SK-N-SH (cell line): ENCODE measurements around the gene TTC19. TPM values are rescaled to one million over a fixed set of nuclear protein-coding genes. Genes with fewer than 3 reads are reported as not detected.

ENCODE experiments used
- CTCF ChIA-PET: fragments of 300-600, 350-600 bp; formaldehyde crosslinking; extraction: SDS; loops from one replicate; lab custom pipeline; 2021; lab: Yijun Ruan, JAX
- POLR2A ChIA-PET: fragments of 350-600 bp; sonication (Branson Sonifier 250); formaldehyde crosslinking; extraction: SDS; loops from one replicate; lab custom pipeline; 2020; ENCODE audit warnings: antibody characterized with exemption, inconsistent platforms; lab: Yijun Ruan, JAX
- DNase-seq: peaks from one replicate; pipeline ENCODE4 v3.0.0; 2012
- H2AFZ ChIP-seq: fragments of 200-600 bp; sonication (generic); 2 replicates; pipeline ENCODE4 v1.8.1; 2016; ENCODE audit warnings: antibody characterized with exemption, mild to moderate bottlenecking, low read depth
- H3F3A ChIP-seq: fragments of 200-600 bp; sonication (generic); replicated peaks from 2 replicates; pipeline ENCODE3; 2016; ENCODE audit warnings: antibody characterized with exemption, mild to moderate bottlenecking; ENCODE audit not compliant: insufficient read depth
- H3K27ac ChIP-seq, 2 experiments: fragments of 200-500 bp in 1 of 2; fragments of 200-600 bp in 1 of 2; sonication (Bioruptor generic) in 1 of 2; sonication (generic), shearing (Covaris generic) in 1 of 2; 2 replicates each; pipeline versions ENCODE4 v1.5.1 to v1.6.1; 2014 to 2016; ENCODE audit warnings: low read depth in 2 of 2, inconsistent platforms in 1 of 2, low read length in 1 of 2, mild to moderate bottlenecking in 1 of 2, mixed read lengths in 1 of 2
- H3K27me3 ChIP-seq: fragments of 200-600 bp; sonication (generic), shearing (Covaris generic); 2 replicates; pipeline ENCODE4 v1.6.1; 2016; ENCODE audit warnings: mixed run types; ENCODE audit not compliant: insufficient read depth
- H3K36me3 ChIP-seq, 2 experiments: fragments of 200-500 bp in 1 of 2; fragments of 200-600 bp in 1 of 2; sonication (Bioruptor generic) in 1 of 2; sonication (generic) in 1 of 2; replicated peaks in 1 of 2; 2 replicates each; pipeline versions ENCODE3 to v1.5.1; 2014 to 2016; ENCODE audit warnings: low read length in 1 of 2, mild to moderate bottlenecking in 1 of 2; ENCODE audit not compliant: insufficient read depth in 2 of 2, control insufficient read depth in 1 of 2
- H3K4me1 ChIP-seq, 2 experiments: fragments of 200-500 bp in 1 of 2; fragments of 200-600 bp in 1 of 2; sonication (Bioruptor generic) in 1 of 2; sonication (generic), shearing (Covaris generic) in 1 of 2; 2 replicates each; pipeline versions ENCODE4 v1.5.1 to v1.6.1; 2014 to 2016; ENCODE audit warnings: low read depth in 1 of 2, low read length in 1 of 2, mixed run types in 1 of 2; ENCODE audit not compliant: insufficient read depth in 2 of 2, control insufficient read depth in 1 of 2
- H3K4me2 ChIP-seq: fragments of 200-600 bp; sonication (generic), shearing (Covaris generic); 2 replicates; pipeline ENCODE4 v1.6.1; 2017; ENCODE audit warnings: mixed run types
- H3K4me3 ChIP-seq, 2 experiments: fragments of 200-500 bp in 1 of 2; fragments of 200-600 bp in 1 of 2; sonication (Bioruptor generic) in 1 of 2; sonication (generic), shearing (Covaris generic) in 1 of 2; 2 replicates each; pipeline versions ENCODE4 v1.5.1 to v1.8.1; 2014 to 2016; ENCODE audit warnings: low read depth in 2 of 2, inconsistent platforms in 1 of 2, low read length in 1 of 2, mild to moderate bottlenecking in 1 of 2, mixed read lengths in 1 of 2, moderate library complexity in 1 of 2
- H3K79me2 ChIP-seq: fragments of 200-600 bp; sonication (generic); 2 replicates; pipeline ENCODE4 v1.8.1; 2017; ENCODE audit warnings: mild to moderate bottlenecking; ENCODE audit not compliant: insufficient read depth
- H3K9ac ChIP-seq: fragments of 200-600 bp; sonication (generic); 2 replicates; pipeline ENCODE4 v1.6.1; 2017; ENCODE audit warnings: mixed run types
- H3K9me2 ChIP-seq: fragments of 200-600 bp; sonication (generic); 2 replicates; pipeline ENCODE4 v1.6.1; 2017; ENCODE audit warnings: mixed run types
- H3K9me3 ChIP-seq: fragments of 200-600 bp; sonication (generic); 2 replicates; pipeline ENCODE4 v1.6.1; 2017; ENCODE audit warnings: mixed run types, mild to moderate bottlenecking, moderate library complexity
- H4K20me1 ChIP-seq: fragments of 200-600 bp; sonication (generic); 2 replicates; pipeline ENCODE4 v1.6.1; 2017; ENCODE audit warnings: mild to moderate bottlenecking, mixed run types; ENCODE audit not compliant: insufficient read depth
- CHD2 ChIP-seq: fragments of 150-350 bp; IDR thresholded peaks from 2 replicates; pipeline ENCODE4 v1.6.1; 2018; ENCODE audit warnings: low read length; ENCODE audit not compliant: partially characterized antibody
- ELF1 ChIP-seq: IDR thresholded peaks from 2 replicates; pipeline ENCODE4 v1.4.0; 2012
- FOSL2 ChIP-seq: IDR thresholded peaks from 2 replicates; pipeline ENCODE4 v1.4.0; 2012; ENCODE audit warnings: low read depth, mild to moderate bottlenecking, moderate library complexity, borderline replicate concordance
- MEF2A ChIP-seq: IDR thresholded peaks from 2 replicates; pipeline ENCODE4 v1.4.0; 2012; ENCODE audit warnings: low read depth, borderline replicate concordance
- MXI1 ChIP-seq: IDR thresholded peaks from 2 replicates; pipeline ENCODE4 v1.6.1; 2012; ENCODE audit warnings: mild to moderate bottlenecking, low read depth, low read length, improper control_type of control experiment
- NFIC ChIP-seq: IDR thresholded peaks from 2 replicates; pipeline ENCODE4 v1.4.0; 2012; ENCODE audit warnings: borderline replicate concordance
- RXRA ChIP-seq: IDR thresholded peaks from 2 replicates; pipeline ENCODE4 v1.4.0; 2012; ENCODE audit warnings: low read depth, mild to moderate bottlenecking, borderline replicate concordance
- SMC3 ChIP-seq: IDR thresholded peaks from 2 replicates; pipeline ENCODE4 v1.6.1; 2012; ENCODE audit warnings: low read depth, low read length, improper control_type of control experiment
- TCF12 ChIP-seq: IDR thresholded peaks from 2 replicates; pipeline ENCODE4 v1.4.0; 2012
- WGBS: methylation state at CpG from one replicate; pipeline ENCODE4 v1.1.6; 2017; ENCODE audit warnings: low lambda C conversion rate; 5-methylcytosine and 5-hydroxymethylcytosine counted together
- polyA plus RNA-seq, 3 experiments: library from polyadenylated mRNA; depleted of rRNA; stranded (reverse); fragments of >200 nt; gene quantifications; 2 replicates each; pipeline ENCODE4 v1.2.3, GENCODE V29; 2012
- TF ChIP-seq, protein P1 (sequence below): fragments of 150-350 bp; IDR thresholded peaks from 2 replicates; pipeline ENCODE4 v1.6.1; 2016; ENCODE audit warnings: mild to moderate bottlenecking, low read depth, low read length
- TF ChIP-seq, protein P2 (sequence below): IDR thresholded peaks from 2 replicates; pipeline ENCODE4 v1.6.1; 2012; ENCODE audit warnings: mild to moderate bottlenecking, low read depth, low read length, moderate library complexity
- TF ChIP-seq, protein P3 (sequence below): IDR thresholded peaks from 2 replicates; pipeline ENCODE4; 2012
- TF ChIP-seq, protein P4 (sequence below): fragments of 200-600 bp; sonication (generic); IDR thresholded peaks from 2 replicates; pipeline ENCODE4 v1.6.1; 2017; ENCODE audit warnings: antibody characterized with exemption, mild to moderate bottlenecking, moderate library complexity

The TTC19 gene
- polyA plus RNA-seq, 1 of the 3 experiments (the other 2 are of a cell fraction) = 6.6 TPM

DNA sequence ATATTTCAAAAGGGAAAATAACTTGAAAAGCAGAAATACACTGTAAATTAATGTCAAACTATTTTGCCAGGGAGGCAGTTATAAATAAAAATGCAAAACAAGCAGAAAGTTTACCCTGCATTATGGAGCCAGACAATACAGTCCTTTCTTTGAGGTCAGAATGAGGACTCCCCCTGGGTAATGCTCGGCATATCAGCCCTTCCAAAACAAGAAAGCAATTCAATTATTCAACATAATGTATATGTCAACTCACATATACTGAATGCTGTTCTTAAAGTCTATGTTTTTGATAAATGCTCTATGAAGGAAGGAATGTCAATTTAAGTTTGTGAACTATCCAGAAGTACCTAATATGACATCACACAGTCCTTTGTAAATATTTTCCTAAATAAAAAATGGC is 72.4 kb downstream of the TTC19 start:
- no peaks in the 10 kb centered on the region for H3K4me1 ChIP-seq
- ChIA-PET POLR2A (no interaction called here), CTCF (no interaction called here)
- WGBS = 94% methylated on average over 1 of the region's 1 CpG
- TF ChIP-seq, protein P1, sequence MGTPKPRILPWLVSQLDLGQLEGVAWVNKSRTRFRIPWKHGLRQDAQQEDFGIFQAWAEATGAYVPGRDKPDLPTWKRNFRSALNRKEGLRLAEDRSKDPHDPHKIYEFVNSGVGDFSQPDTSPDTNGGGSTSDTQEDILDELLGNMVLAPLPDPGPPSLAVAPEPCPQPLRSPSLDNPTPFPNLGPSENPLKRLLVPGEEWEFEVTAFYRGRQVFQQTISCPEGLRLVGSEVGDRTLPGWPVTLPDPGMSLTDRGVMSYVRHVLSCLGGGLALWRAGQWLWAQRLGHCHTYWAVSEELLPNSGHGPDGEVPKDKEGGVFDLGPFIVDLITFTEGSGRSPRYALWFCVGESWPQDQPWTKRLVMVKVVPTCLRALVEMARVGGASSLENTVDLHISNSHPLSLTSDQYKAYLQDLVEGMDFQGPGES = no peak
- TF ChIP-seq FOSL2 (no peak), NFIC (no peak), SMC3 (no peak), RXRA (no peak), TCF12 (no peak), MXI1 (no peak), CHD2 (no peak), MEF2A (no peak), ELF1 (no peak)
- TF ChIP-seq, protein P2, sequence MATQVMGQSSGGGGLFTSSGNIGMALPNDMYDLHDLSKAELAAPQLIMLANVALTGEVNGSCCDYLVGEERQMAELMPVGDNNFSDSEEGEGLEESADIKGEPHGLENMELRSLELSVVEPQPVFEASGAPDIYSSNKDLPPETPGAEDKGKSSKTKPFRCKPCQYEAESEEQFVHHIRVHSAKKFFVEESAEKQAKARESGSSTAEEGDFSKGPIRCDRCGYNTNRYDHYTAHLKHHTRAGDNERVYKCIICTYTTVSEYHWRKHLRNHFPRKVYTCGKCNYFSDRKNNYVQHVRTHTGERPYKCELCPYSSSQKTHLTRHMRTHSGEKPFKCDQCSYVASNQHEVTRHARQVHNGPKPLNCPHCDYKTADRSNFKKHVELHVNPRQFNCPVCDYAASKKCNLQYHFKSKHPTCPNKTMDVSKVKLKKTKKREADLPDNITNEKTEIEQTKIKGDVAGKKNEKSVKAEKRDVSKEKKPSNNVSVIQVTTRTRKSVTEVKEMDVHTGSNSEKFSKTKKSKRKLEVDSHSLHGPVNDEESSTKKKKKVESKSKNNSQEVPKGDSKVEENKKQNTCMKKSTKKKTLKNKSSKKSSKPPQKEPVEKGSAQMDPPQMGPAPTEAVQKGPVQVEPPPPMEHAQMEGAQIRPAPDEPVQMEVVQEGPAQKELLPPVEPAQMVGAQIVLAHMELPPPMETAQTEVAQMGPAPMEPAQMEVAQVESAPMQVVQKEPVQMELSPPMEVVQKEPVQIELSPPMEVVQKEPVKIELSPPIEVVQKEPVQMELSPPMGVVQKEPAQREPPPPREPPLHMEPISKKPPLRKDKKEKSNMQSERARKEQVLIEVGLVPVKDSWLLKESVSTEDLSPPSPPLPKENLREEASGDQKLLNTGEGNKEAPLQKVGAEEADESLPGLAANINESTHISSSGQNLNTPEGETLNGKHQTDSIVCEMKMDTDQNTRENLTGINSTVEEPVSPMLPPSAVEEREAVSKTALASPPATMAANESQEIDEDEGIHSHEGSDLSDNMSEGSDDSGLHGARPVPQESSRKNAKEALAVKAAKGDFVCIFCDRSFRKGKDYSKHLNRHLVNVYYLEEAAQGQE = no peak
- TF ChIP-seq, protein P3, sequence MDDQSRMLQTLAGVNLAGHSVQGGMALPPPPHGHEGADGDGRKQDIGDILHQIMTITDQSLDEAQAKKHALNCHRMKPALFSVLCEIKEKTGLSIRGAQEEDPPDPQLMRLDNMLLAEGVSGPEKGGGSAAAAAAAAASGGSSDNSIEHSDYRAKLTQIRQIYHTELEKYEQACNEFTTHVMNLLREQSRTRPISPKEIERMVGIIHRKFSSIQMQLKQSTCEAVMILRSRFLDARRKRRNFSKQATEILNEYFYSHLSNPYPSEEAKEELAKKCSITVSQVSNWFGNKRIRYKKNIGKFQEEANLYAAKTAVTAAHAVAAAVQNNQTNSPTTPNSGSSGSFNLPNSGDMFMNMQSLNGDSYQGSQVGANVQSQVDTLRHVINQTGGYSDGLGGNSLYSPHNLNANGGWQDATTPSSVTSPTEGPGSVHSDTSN = no peak
- TF ChIP-seq, protein P4, sequence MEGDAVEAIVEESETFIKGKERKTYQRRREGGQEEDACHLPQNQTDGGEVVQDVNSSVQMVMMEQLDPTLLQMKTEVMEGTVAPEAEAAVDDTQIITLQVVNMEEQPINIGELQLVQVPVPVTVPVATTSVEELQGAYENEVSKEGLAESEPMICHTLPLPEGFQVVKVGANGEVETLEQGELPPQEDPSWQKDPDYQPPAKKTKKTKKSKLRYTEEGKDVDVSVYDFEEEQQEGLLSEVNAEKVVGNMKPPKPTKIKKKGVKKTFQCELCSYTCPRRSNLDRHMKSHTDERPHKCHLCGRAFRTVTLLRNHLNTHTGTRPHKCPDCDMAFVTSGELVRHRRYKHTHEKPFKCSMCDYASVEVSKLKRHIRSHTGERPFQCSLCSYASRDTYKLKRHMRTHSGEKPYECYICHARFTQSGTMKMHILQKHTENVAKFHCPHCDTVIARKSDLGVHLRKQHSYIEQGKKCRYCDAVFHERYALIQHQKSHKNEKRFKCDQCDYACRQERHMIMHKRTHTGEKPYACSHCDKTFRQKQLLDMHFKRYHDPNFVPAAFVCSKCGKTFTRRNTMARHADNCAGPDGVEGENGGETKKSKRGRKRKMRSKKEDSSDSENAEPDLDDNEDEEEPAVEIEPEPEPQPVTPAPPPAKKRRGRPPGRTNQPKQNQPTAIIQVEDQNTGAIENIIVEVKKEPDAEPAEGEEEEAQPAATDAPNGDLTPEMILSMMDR = no peak
- H3K9me3 ChIP-seq = no peaks in the 10 kb centered on the region
- no peaks in the 10 kb centered on the region for H3K9me2 ChIP-seq
- H3F3A ChIP-seq = no peaks in the 10 kb centered on the region
- no peaks in the 10 kb centered on the region for H4K20me1 ChIP-seq
- H3K36me3 ChIP-seq = peaks cover 74 to 93% of the 10 kb centered on the region in 2 experiments
- peaks cover 7% of the 10 kb centered on the region for H3K79me2 ChIP-seq
- H3K27ac ChIP-seq = no peak overlapping the region
- H3K9ac ChIP-seq = no peak overlapping the region
- no peak overlapping the region for H2AFZ ChIP-seq
- no peaks in the 10 kb centered on the region for H3K27me3 ChIP-seq
- H3K4me2 ChIP-seq = no peak overlapping the region
- DNase-seq = no peak
- H3K4me3 ChIP-seq = no peak overlapping the region
